ENCODE results near the gene TENM4. TPM values are rescaled to one million over a fixed set of nuclear protein-coding genes. Genes with fewer than 3 reads are reported as not detected.

Gene TENM4
- total RNA-seq, 1 experiment from 2014 or later: 0.39 TPM

- in situ Hi-C loops (cut with HindIII; ENCODE audit: low pct_unique_long_range_greater_than_20kb, low sequenced_read_pairs) (no loop called here), intact Hi-C loops (cut with micrococcal nuclease; ENCODE audit: unreplicated experiment) (no loop called here)
- peaks cover 2% of the 10 kb centered on the region; the same call in 1 of the 2 replicates for H3K27me3 ChIP-seq (ENCODE audit: control insufficient read depth, insufficient read depth, low read length)
- no peak for DNase-seq (ENCODE audit: low read depth, low spot score)
- CTCF ChIA-PET: no interaction called here
- TF ChIP-seq TCF7L2 (IDR thresholded peaks at IDR 0.05; ENCODE audit: low read depth, low read length) (no peak), POLR2AphosphoS5 (IDR thresholded peaks at IDR 0.05; ENCODE audit: low read depth, low read length) (no peak), REST (IDR thresholded peaks at IDR 0.05; ENCODE audit: insufficient read depth in 1 of 2, low read depth in 2 of 2, low read length in 1 of 2) (no peak), SIN3A (IDR thresholded peaks at IDR 0.05; ENCODE audit: borderline replicate concordance, insufficient read depth, low read depth, low read length) (no peak)
- TF ChIP-seq, protein P1, sequence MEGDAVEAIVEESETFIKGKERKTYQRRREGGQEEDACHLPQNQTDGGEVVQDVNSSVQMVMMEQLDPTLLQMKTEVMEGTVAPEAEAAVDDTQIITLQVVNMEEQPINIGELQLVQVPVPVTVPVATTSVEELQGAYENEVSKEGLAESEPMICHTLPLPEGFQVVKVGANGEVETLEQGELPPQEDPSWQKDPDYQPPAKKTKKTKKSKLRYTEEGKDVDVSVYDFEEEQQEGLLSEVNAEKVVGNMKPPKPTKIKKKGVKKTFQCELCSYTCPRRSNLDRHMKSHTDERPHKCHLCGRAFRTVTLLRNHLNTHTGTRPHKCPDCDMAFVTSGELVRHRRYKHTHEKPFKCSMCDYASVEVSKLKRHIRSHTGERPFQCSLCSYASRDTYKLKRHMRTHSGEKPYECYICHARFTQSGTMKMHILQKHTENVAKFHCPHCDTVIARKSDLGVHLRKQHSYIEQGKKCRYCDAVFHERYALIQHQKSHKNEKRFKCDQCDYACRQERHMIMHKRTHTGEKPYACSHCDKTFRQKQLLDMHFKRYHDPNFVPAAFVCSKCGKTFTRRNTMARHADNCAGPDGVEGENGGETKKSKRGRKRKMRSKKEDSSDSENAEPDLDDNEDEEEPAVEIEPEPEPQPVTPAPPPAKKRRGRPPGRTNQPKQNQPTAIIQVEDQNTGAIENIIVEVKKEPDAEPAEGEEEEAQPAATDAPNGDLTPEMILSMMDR (IDR thresholded peaks at IDR 0.05): no peak
- no TSS peak for BruUV-seq (replicated peaks)
- no peaks in the 10 kb centered on the region for H3K36me3 ChIP-seq (ENCODE audit: control insufficient read depth, insufficient read depth, low read length)
- POLR2A ChIA-PET: no interaction called here
- no peaks in the 10 kb centered on the region for H3K4me1 ChIP-seq (ENCODE audit: control insufficient read depth, insufficient read depth, low read length)
- no peak overlapping the region for H3K27ac ChIP-seq (ENCODE audit: low read length)
- no peak overlapping the region for H3K4me3 ChIP-seq (ENCODE audit: low read depth in 2 of 2, low read length in 2 of 2)
- no peaks in the 10 kb centered on the region for H3K9me3 ChIP-seq (ENCODE audit: control insufficient read depth, insufficient read depth, low read depth, low read length)
- ATAC-seq: no peak
These were observed 394.5 kb downstream of the TENM4 start for GRCh38 chr11:79046366-79046765.

DNA sequence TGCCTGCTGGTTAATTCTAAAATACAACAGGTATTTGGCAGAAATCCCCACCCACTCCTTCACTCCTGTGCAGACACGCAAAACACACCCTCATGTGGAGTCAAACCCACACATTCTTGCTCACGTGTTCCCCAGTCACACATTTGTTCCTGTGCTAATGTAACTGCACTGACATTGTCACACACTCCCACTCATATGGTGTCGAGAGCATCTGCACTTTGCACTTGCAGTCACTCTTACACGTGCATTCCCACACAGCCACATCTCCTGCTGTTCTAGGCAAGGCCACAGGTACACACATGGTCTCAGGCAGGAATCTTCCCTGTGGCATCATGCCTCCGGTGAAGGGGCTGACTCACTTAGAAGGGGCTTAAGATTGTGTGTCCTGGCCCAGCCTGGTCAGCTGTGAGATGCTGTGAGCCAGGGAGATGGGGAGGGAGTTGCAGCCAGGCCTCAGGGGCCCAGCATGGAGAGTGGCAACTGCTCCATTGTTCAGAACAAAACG lies 395.0 kb downstream of the TENM4 start:
- H3K4me1 ChIP-seq (ENCODE audit: control insufficient read depth, insufficient read depth, low read length): no peaks in the 10 kb centered on the region
- no peak overlapping the region for H3K4me3 ChIP-seq (ENCODE audit: low read depth in 2 of 2, low read length in 2 of 2)
- CTCF ChIA-PET: no interaction called here
- DNase-seq (ENCODE audit: low read depth, low spot score): no peak
- H3K36me3 ChIP-seq (ENCODE audit: control insufficient read depth, insufficient read depth, low read length): no peaks in the 10 kb centered on the region
- in situ Hi-C loops (cut with HindIII; ENCODE audit: low pct_unique_long_range_greater_than_20kb, low sequenced_read_pairs): no loop called here
- ATAC-seq: 0 out of 2 replicates have a peak, but pooled peaks have one; percentile 51
- no TSS peak for BruUV-seq (replicated peaks)
- no peaks in the 10 kb centered on the region for H3K9me3 ChIP-seq (ENCODE audit: control insufficient read depth, insufficient read depth, low read depth, low read length)
- no peak overlapping the region for H3K27ac ChIP-seq (ENCODE audit: low read length)
- intact Hi-C loops (cut with micrococcal nuclease; ENCODE audit: unreplicated experiment): no loop called here
- TF ChIP-seq REST (IDR thresholded peaks at IDR 0.05; ENCODE audit: insufficient read depth in 1 of 2, low read depth in 2 of 2, low read length in 1 of 2) (no peak), SIN3A (IDR thresholded peaks at IDR 0.05; ENCODE audit: borderline replicate concordance, insufficient read depth, low read depth, low read length) (no peak), POLR2AphosphoS5 (IDR thresholded peaks at IDR 0.05; ENCODE audit: low read depth, low read length) (no peak), TCF7L2 (IDR thresholded peaks at IDR 0.05; ENCODE audit: low read depth, low read length) (no peak)
- TF ChIP-seq, protein P1 (IDR thresholded peaks at IDR 0.05): no peak
- H3K27me3 ChIP-seq (ENCODE audit: control insufficient read depth, insufficient read depth, low read length): peaks cover 2% of the 10 kb centered on the region; the same call in 1 of the 2 replicates
- POLR2A ChIA-PET: no interaction called here
